ENCODE results near the gene RAB27A.

- TF ChIP-seq SIN3A (IDR thresholded peaks at IDR 0.05; ENCODE audit: borderline replicate concordance, low read depth, low read length) (no peak), CTCF (IDR thresholded peaks at IDR 0.05) (no peak), POLR2AphosphoS5 (IDR thresholded peaks at IDR 0.05; ENCODE audit: low read depth, low read length) (no peak), YY1 (IDR thresholded peaks at IDR 0.05; ENCODE audit: low read depth) (no peak), RAD21 (IDR thresholded peaks at IDR 0.05; ENCODE audit: low read length) (no peak), ZBTB33 (IDR thresholded peaks at IDR 0.05; ENCODE audit: borderline replicate concordance, low read depth) (no peak), ELF1 (IDR thresholded peaks at IDR 0.05) (no peak), TAF1 (IDR thresholded peaks at IDR 0.05; ENCODE audit: borderline replicate concordance, low read depth, low read length) (no peak)
These were observed 10.4 kb downstream of the RAB27A start for GRCh38 chr15:55279100-55279745.
